ENCODE results near the gene PHLDB1.

- TF ChIP-seq CTCF (IDR thresholded peaks at IDR 0.05; ENCODE audit: insufficient read depth, low read depth, low read length) (no peak), EZH2 (IDR thresholded peaks at IDR 0.05; ENCODE audit: insufficient read depth, low read length) (no peak)
Observed at GRCh38 chr11:118609380-118610224, 2.2 kb downstream of the PHLDB1 start.

Data from astrocyte (in vitro differentiated cells and primary cell).